Measurements from ENCODE around the gene MNAT1.

- TF ChIP-seq POLR2A (IDR thresholded peaks at IDR 0.05; ENCODE audit: low read depth, low read length) (no peak), POLR2AphosphoS5 (IDR thresholded peaks at IDR 0.05; ENCODE audit: low read depth, low read length) (no peak), SPI1 (IDR thresholded peaks at IDR 0.05; ENCODE audit: low read depth, low read length) (no peak), TAF1 (IDR thresholded peaks at IDR 0.05; ENCODE audit: low read depth, low read length) (no peak)
Observed at GRCh38 chr14:60951776-60952435, 217.3 kb downstream of the MNAT1 start.

All from GM12891 (cell line).